Esophagus (tissue), 2 donors: ENCODE data around the gene NTRK3. TPM values are rescaled to one million over a fixed set of nuclear protein-coding genes. Genes with fewer than 3 reads are reported as not detected.

ENCODE experiments used
- H3K27ac ChIP-seq, 2 donors: one replicate each; pipeline ENCODE4 v1.5.1; 2013; ENCODE audit warnings: low read depth in 2 of 2, mild to moderate bottlenecking in 2 of 2, inconsistent platforms in 1 of 2, low read length in 1 of 2, moderate library complexity in 1 of 2
- H3K27me3 ChIP-seq, 2 donors: one replicate each; pipeline ENCODE4 v1.6.1; 2013; ENCODE audit warnings: low read length in 2 of 2, control low read depth in 1 of 2, mild to moderate bottlenecking in 1 of 2; ENCODE audit not compliant: insufficient read depth in 2 of 2, control insufficient read depth in 1 of 2
- H3K36me3 ChIP-seq, 2 donors: one replicate each; pipeline ENCODE4 v1.6.1; 2013; ENCODE audit warnings: low read length in 1 of 2; ENCODE audit not compliant: control insufficient read depth in 2 of 2, insufficient read depth in 2 of 2
- H3K4me1 ChIP-seq, 2 donors: one replicate each; pipeline ENCODE4 v1.6.1; 2013; ENCODE audit warnings: low read length in 1 of 2; ENCODE audit not compliant: control insufficient read depth in 2 of 2, insufficient read depth in 2 of 2
- H3K4me3 ChIP-seq, 2 donors: one replicate each; pipeline ENCODE4 v1.5.1; 2013; ENCODE audit warnings: low read length in 2 of 2, mild to moderate bottlenecking in 2 of 2, low read depth in 1 of 2, moderate library complexity in 1 of 2
- H3K9me3 ChIP-seq, 2 donors: one replicate each; pipeline ENCODE4 v1.6.1; 2013; ENCODE audit warnings: mild to moderate bottlenecking in 2 of 2, low read depth in 1 of 2, low read length in 1 of 2, moderate library complexity in 1 of 2; ENCODE audit not compliant: control insufficient read depth in 2 of 2, insufficient read depth in 1 of 2
- WGBS, 2 donors: extraction: QIAGEN DNeasy Blood & Tissue Kit; methylation state at CpG; one replicate each; pipeline ENCODE4 v1.1.7; 2013; 5-methylcytosine and 5-hydroxymethylcytosine counted together
- polyA plus RNA-seq, 2 donors: library from polyadenylated mRNA; stranded (reverse); fragments of 200-250 nt; gene quantifications; one replicate each; pipeline ENCODE4 v1.2.3, GENCODE V29; 2013
- donor health status: healthy with polysubstance abuse.
- donor health status: Bipolar disorder and iron deficiency.

Gene NTRK3
- polyA plus RNA-seq, 2 donors: 0.61 to 0.77 TPM

DNA sequence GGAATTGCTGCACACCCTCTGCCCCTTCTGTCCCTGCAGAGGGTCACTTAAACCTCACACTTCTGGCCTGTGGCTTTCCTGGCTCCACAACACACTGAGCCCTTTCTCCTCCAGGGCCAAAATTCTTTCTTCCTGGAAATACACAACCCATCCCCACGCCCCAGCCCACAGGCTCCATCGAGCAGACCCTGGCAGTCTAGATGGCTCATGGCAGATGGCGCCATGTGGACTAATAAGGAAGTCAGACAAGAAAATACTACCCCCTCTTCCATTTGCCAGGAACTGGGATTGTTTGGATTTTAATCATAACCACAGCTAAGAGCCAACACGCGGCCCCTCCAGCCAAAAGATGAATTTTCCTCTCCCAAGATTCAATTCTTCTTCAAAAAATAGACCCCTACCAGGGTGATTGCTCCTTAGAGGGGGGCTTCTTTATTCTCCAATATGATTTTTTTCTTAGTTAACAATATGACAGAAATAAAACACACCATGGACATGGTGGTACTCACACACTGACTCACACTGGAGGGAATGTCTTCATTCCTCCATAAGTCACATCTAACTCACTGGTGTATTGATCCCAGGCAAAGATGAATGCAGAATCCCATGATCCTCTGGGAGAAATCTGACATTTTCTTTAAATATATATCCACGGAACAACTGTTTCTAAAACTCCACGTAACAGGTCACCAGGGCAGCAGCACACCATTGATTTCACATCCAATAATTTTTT is 111.5 kb downstream of the NTRK3 start:
- 79 to 80% methylated on average over 7 of the region's 7 CpGs for WGBS, 2 donors
- no peaks in the 10 kb centered on the region for H3K27me3 ChIP-seq
- H3K36me3 ChIP-seq: no peaks in the 10 kb centered on the region
- H3K4me3 ChIP-seq: no peak overlapping the region
- no peaks in the 10 kb centered on the region for H3K4me1 ChIP-seq
- H3K27ac ChIP-seq: no peak overlapping the region
- peaks cover 0 to 7% of the 10 kb centered on the region in 2 donors for H3K9me3 ChIP-seq

DNA sequence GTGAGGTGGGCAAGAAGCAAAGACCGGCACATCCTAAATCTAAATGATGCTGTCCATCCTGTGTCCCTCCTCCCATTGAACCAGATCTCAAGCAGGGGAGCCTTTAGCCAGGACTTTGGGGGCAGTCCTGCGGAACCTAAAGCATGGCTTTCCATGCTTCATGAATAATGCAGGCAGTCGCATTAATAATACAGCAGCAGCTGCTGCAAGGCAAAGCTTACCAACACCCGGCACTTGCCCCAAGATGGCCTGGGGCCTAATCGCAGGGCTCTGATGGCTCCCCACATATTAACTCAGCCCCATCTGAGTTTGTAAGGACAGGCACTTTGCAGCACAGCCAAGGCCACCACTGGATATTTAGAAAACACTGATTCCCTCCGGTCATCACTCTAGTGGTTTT is 114.4 kb downstream of the NTRK3 start:
- Histone ChIP-seq H3K27ac (no peak overlapping the region), H3K4me3 (no peak overlapping the region), H3K36me3 (no peaks in the 10 kb centered on the region), H3K27me3 (no peaks in the 10 kb centered on the region), H3K9me3 (peaks cover 0 to 3% of the 10 kb centered on the region in 2 donors), H3K4me1 (no peaks in the 10 kb centered on the region)
- 91 to 92% methylated on average over 6 of the region's 6 CpGs for WGBS, 2 donors

DNA sequence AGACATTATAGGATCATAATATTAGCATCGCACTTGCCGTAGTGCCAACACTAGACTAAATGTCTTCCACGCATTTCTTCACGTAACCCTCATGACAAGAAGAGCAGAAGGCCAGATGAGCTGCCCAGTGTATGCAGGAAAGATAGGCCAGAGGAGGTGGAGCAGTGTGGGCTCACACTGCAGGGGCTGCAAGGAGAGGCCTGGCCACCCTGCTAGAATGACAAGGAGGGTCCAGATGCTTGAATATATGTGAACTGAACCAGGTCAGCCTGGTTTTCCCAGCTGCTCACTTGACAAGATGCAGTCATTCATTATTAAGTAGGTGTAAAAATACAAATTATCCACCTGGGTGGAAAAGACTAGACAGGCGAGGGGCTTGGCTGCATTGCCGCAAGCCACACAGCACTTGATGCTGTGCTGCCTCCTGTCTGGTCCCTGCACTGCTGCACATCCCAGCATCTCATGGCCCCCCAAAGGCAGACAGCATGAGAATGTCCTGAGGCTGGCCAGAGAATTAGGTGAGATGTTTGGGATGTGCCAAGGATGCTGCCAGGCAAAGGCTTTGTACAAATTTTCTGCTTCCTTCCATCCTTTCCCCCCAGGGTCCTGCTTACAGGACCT is 115.2 kb downstream of the NTRK3 start:
- no peak overlapping the region for H3K4me3 ChIP-seq
- WGBS, 2 donors: 95 to 96% methylated on average over 6 of the region's 6 CpGs
- no peaks in the 10 kb centered on the region for H3K36me3 ChIP-seq

DNA sequence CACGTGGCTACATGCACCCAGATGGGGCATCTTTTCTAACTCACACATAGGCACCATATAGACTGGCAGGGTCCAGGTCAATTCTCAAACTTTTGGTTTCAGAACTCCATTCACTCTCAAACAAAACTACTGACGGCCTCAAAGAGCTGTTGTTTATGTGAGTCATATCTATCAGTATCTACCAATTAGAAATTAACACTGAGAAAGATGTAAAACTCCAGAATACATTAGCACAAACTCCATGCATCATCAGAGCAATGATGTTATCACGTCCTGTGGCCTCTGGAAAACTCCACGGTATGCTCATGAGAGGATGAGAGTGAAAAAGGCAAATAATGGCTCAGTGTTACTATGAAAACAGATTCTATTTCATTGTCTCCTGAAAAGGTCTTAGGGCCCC is 116.1 kb downstream of the NTRK3 start:
- Histone ChIP-seq H3K27ac (no peak overlapping the region), H3K36me3 (no peaks in the 10 kb centered on the region), H3K9me3 (peaks cover 0 to 2% of the 10 kb centered on the region in 2 donors), H3K4me3 (no peak overlapping the region), H3K4me1 (no peaks in the 10 kb centered on the region), H3K27me3 (no peaks in the 10 kb centered on the region)
- WGBS, 2 donors: 59 to 64% methylated on average over 4 of the region's 4 CpGs

More for the DNA sequence above, 115.2 kb downstream of the NTRK3 start:
- no peaks in the 10 kb centered on the region for H3K27me3 ChIP-seq
- H3K9me3 ChIP-seq: peaks cover 0 to 2% of the 10 kb centered on the region in 2 donors
- H3K27ac ChIP-seq: no peak overlapping the region
- H3K4me1 ChIP-seq: no peaks in the 10 kb centered on the region

DNA sequence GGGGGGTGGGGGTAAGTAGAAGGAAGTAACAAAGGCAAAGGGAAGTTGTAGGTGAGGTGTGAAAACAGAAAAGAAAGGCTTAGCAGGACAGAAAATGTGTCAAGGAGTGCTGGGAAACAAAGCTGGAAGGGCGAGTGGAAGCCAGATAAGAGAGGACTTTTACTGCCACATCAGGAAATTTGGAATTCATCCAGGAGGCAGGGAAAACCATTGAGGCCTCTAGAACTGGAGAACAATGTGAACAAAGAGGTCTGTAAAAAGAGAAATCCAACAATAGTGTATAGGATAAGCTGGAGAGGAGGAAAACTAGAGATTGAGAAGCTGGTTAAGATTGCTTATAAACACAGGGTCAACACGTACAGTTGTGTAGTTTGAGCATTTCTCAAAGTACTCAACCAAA is 116.6 kb downstream of the NTRK3 start:
- Histone ChIP-seq H3K36me3 (no peaks in the 10 kb centered on the region), H3K4me3 (no peak overlapping the region), H3K27ac (no peak overlapping the region), H3K27me3 (no peaks in the 10 kb centered on the region), H3K4me1 (no peaks in the 10 kb centered on the region), H3K9me3 (peaks cover 2% of the 10 kb centered on the region in 2 donors)
- WGBS, 2 donors: 61 to 72% methylated on average over 2 of the region's 2 CpGs

DNA sequence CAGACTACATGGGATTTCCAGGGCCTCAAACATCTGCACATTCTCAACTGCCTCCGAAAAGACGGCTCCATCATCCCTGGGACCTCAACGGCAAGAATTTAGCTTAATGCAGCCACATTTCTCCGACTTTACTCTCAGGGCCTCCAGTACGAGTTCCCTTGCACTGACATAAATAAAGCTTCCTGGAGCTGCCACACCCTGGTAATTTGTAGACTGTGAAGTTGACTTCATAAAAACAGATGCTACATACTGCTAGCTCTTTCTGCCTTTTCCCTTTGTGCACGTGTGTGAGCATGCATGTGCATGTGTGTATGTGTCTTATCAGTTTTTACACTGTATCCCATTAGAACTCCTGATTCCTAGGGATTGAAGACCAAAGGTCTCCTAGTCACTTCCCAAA is 122.7 kb downstream of the NTRK3 start:
- Histone ChIP-seq H3K27ac (no peak overlapping the region), H3K9me3 (peaks cover 0 to 2% of the 10 kb centered on the region in 2 donors), H3K36me3 (no peaks in the 10 kb centered on the region), H3K27me3 (no peaks in the 10 kb centered on the region), H3K4me3 (no peak overlapping the region), H3K4me1 (no peaks in the 10 kb centered on the region)
- 77 to 83% methylated on average over 6 of the region's 6 CpGs for WGBS, 2 donors

DNA sequence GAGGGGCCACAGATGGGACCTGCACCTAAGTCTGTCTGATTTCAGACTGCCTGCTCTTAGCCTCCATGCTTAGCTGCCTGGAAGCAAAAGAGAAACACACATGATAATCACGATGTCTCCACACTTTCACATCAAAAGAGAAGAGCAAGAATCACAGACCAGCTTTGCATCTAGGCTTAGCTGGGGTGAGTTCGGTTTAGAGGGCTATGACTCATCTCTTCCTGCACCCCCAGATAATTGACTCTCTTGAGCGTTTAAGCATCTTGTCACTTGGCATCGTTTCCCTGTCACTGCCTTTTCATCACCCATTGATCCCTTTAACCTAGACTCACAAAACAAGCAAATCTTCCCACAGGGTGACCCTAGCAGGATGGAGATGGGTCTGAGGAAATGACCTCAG is 124.0 kb downstream of the NTRK3 start:
- Histone ChIP-seq H3K27ac (no peak overlapping the region), H3K36me3 (no peaks in the 10 kb centered on the region), H3K4me1 (no peaks in the 10 kb centered on the region), H3K9me3 (peaks cover 0 to 2% of the 10 kb centered on the region in 2 donors), H3K4me3 (no peak overlapping the region), H3K27me3 (no peaks in the 10 kb centered on the region)
- 55 to 56% methylated on average over 4 of the region's 4 CpGs for WGBS, 2 donors

DNA sequence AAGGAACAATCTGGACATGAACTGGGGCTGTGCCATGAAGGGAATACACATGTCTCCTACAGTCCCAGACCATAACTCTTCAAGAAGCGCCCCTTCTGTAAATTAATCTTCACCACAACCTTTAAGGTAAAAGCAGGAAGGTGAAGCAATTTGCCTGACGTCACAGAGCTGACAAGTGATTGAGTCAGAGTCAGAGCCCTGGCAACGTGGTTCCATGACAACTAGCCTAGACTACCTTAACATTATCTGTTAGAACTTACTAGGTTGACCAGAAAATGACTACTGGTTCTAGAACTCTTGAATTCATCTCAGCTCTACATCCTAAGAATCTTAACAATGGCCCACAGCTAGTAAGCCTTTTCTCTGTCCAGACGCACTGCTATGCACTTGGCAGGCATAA is 124.6 kb downstream of the NTRK3 start:
- WGBS, 2 donors: 71 to 72% methylated on average over 4 of the region's 4 CpGs
- Histone ChIP-seq H3K36me3 (no peaks in the 10 kb centered on the region), H3K27ac (no peak overlapping the region), H3K9me3 (peaks cover 0 to 2% of the 10 kb centered on the region in 2 donors), H3K4me3 (no peak overlapping the region), H3K4me1 (no peaks in the 10 kb centered on the region), H3K27me3 (no peaks in the 10 kb centered on the region)

DNA sequence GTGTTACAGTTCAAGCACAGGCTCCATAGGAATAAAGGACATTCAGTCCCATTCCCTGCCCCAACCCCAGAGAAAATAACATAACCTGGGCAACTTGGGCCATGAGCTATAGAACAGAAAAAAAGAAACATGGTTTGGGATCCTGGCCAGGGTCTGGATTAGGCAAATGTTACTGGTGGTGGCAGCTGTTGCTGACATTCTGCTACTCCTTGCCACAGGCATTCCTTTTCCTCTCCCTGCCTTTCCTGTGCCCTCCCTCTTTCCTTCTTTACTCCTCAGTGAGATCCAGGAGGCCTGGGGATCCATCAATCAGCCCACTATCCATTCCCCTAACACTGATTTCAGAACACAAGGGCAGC is 129.1 kb downstream of the NTRK3 start:
- no peaks in the 10 kb centered on the region for H3K4me1 ChIP-seq
- H3K27me3 ChIP-seq: peaks cover 0 to 2% of the 10 kb centered on the region in 2 donors
- H3K27ac ChIP-seq: peak overlapping the region in 1 of 2 donors; percentile 15
- no peak overlapping the region for H3K4me3 ChIP-seq
- H3K36me3 ChIP-seq: no peaks in the 10 kb centered on the region
- H3K9me3 ChIP-seq: no peaks in the 10 kb centered on the region
